ENCODE data around the gene MRTO4. TPM values are rescaled to one million over a fixed set of nuclear protein-coding genes. Genes with fewer than 3 reads are reported as not detected.

The MRTO4 gene
- total and polyA plus RNA-seq, 2 of the 13 experiments (the other 11 are each of a cell fraction or from before 2014, with no cell fraction given) = 28.1 to 59.2 TPM

DNA sequence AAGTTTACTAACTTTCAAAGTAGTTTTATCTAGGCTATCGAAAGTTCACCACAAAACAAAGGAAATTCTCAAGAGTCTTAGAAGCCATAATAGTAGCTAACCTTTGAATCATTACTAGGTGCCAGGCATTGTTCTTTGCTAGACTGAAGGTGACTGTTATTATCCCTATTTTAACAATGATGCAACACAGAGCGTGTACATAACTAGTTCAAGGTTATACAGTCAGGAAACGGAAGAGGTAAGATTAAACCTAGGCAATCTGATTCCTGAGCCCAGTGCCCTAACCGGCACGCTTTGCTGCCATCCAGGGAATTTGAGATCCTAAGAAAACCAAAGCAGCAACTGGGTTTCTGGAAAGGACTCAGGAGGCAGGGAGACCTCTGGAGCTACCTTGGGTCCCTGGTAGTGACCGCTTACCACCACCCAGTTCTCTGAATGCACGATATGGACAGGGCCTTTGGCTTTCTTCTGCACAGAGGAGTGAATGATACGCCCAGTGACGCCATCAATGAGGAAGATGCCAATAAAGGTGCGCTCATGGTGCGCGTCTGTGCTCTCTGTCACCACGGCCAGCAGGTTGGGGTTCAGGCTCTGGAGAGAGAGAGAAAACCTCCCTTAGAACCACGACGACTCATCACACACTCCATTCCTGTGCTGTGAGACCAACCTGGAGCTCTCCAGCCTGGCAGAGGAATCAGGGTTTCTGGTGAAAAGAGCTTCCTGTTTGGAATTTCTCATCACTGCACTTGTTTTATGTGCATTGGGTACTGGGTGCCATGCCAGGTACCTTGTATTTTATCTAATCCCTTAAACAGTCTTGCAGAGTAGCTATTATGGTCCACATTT lies 28.4 kb upstream of the MRTO4 start (continued):
- TF ChIP-seq, protein P1, sequence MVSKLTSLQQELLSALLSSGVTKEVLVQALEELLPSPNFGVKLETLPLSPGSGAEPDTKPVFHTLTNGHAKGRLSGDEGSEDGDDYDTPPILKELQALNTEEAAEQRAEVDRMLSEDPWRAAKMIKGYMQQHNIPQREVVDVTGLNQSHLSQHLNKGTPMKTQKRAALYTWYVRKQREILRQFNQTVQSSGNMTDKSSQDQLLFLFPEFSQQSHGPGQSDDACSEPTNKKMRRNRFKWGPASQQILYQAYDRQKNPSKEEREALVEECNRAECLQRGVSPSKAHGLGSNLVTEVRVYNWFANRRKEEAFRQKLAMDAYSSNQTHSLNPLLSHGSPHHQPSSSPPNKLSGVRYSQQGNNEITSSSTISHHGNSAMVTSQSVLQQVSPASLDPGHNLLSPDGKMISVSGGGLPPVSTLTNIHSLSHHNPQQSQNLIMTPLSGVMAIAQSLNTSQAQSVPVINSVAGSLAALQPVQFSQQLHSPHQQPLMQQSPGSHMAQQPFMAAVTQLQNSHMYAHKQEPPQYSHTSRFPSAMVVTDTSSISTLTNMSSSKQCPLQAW (CRISPR knock-in tag; IDR thresholded peaks at IDR 0.05) = no peak; the same call in 1 of the 2 replicates
- TF ChIP-seq, protein P2, sequence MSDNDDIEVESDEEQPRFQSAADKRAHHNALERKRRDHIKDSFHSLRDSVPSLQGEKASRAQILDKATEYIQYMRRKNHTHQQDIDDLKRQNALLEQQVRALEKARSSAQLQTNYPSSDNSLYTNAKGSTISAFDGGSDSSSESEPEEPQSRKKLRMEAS (IDR thresholded peaks at IDR 0.05) = no peak
- TF ChIP-seq MEF2D (CRISPR knock-in tag; IDR thresholded peaks at IDR 0.05) (0 out of 2 replicates have a peak, but pooled peaks have one; percentile 22), KLF16 (CRISPR knock-in tag; IDR thresholded peaks at IDR 0.05) (no peak), FOSL1 (CRISPR knock-in tag; IDR thresholded peaks at IDR 0.05; ENCODE audit: borderline replicate concordance) (no peak), ZNF317 (CRISPR knock-in tag; IDR thresholded peaks at IDR 0.05) (no peak), SP5 (CRISPR knock-in tag; IDR thresholded peaks at IDR 0.05; ENCODE audit: borderline replicate concordance, low read depth) (no peak), ZNF879 (CRISPR knock-in tag; IDR thresholded peaks at IDR 0.05) (no peak), PAF1 (CRISPR knock-in tag; IDR thresholded peaks at IDR 0.05) (no peak), PRPF4 (IDR thresholded peaks at IDR 0.05; ENCODE audit: low read depth, low read length, poor library complexity, severe bottlenecking) (no peak), HMG20A (CRISPR knock-in tag; IDR thresholded peaks at IDR 0.05; ENCODE audit: borderline replicate concordance) (peak; percentile 79; the same call in 1 of the 2 replicates), CEBPG (CRISPR knock-in tag; IDR thresholded peaks at IDR 0.05) (peak; percentile 95), HNF4G (IDR thresholded peaks at IDR 0.05; ENCODE audit: borderline replicate concordance, low read depth, low read length) (peak; percentile 40; the same call in 1 of the 2 replicates), HNF4G (CRISPR knock-in tag; IDR thresholded peaks at IDR 0.05; ENCODE audit: borderline replicate concordance, low read depth) (no peak), ZNF772 (CRISPR knock-in tag; IDR thresholded peaks at IDR 0.05) (no peak), CREM (IDR thresholded peaks at IDR 0.05) (peak; percentile 33; the same call in 1 of the 2 replicates), CREM (CRISPR knock-in tag; IDR thresholded peaks at IDR 0.05) (no peak), MZF1 (CRISPR knock-in tag; IDR thresholded peaks at IDR 0.05; ENCODE audit: borderline replicate concordance) (no peak), ZNF605 (CRISPR knock-in tag; IDR thresholded peaks at IDR 0.05) (no peak)
- TF ChIP-seq, protein P3, sequence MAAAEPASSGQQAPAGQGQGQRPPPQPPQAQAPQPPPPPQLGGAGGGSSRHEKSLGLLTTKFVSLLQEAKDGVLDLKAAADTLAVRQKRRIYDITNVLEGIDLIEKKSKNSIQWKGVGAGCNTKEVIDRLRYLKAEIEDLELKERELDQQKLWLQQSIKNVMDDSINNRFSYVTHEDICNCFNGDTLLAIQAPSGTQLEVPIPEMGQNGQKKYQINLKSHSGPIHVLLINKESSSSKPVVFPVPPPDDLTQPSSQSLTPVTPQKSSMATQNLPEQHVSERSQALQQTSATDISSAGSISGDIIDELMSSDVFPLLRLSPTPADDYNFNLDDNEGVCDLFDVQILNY (CRISPR knock-in tag; conservative IDR thresholded peaks at IDR 0.05) = no peak
- TF ChIP-seq, protein P4, sequence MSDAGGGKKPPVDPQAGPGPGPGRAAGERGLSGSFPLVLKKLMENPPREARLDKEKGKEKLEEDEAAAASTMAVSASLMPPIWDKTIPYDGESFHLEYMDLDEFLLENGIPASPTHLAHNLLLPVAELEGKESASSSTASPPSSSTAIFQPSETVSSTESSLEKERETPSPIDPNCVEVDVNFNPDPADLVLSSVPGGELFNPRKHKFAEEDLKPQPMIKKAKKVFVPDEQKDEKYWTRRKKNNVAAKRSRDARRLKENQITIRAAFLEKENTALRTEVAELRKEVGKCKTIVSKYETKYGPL (CRISPR knock-in tag; IDR thresholded peaks at IDR 0.05) = no peak
- TF ChIP-seq, protein P5, sequence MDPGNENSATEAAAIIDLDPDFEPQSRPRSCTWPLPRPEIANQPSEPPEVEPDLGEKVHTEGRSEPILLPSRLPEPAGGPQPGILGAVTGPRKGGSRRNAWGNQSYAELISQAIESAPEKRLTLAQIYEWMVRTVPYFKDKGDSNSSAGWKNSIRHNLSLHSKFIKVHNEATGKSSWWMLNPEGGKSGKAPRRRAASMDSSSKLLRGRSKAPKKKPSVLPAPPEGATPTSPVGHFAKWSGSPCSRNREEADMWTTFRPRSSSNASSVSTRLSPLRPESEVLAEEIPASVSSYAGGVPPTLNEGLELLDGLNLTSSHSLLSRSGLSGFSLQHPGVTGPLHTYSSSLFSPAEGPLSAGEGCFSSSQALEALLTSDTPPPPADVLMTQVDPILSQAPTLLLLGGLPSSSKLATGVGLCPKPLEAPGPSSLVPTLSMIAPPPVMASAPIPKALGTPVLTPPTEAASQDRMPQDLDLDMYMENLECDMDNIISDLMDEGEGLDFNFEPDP (CRISPR knock-in tag; conservative IDR thresholded peaks at IDR 0.05) = no peak
